ENCODE results near the gene HCRTR1. TPM values are rescaled to one million over a fixed set of nuclear protein-coding genes. Genes with fewer than 3 reads are reported as not detected.

The HCRTR1 gene
- polyA plus RNA-seq, 1 of the 3 experiments (the other 2 are of a cell fraction) = 0.03 TPM

GRCh38 chr1:31632649-31633048 is 15.2 kb downstream of the HCRTR1 start:
- Histone ChIP-seq H3K27ac (ENCODE audit: low read depth in 2 of 2, low read length in 1 of 2) (no peak overlapping the region), H3F3A (replicated peaks; ENCODE audit: insufficient read depth) (no peaks in the 10 kb centered on the region), H3K4me2 (no peak overlapping the region), H3K4me1 (ENCODE audit: control insufficient read depth in 1 of 2, insufficient read depth in 2 of 2, low read depth in 1 of 2, low read length in 1 of 2) (peaks cover 0 to 39% of the 10 kb centered on the region in 2 experiments; a peak in 3 of 4 replicates), H3K4me3 (ENCODE audit: low read depth in 2 of 2, low read length in 1 of 2) (no peak overlapping the region), H3K79me2 (ENCODE audit: insufficient read depth) (peaks cover 34% of the 10 kb centered on the region), H3K9me3 (no peaks in the 10 kb centered on the region), H3K36me3 (replicated peaks in 1 of 2; ENCODE audit: control insufficient read depth in 1 of 2, insufficient read depth in 2 of 2, low read length in 1 of 2) (peaks cover 8 to 52% of the 10 kb centered on the region in 2 experiments), H4K20me1 (ENCODE audit: insufficient read depth) (peaks cover 27% of the 10 kb centered on the region), H3K9ac (no peak overlapping the region), H2AFZ (ENCODE audit: low read depth) (no peak overlapping the region), H3K9me2 (no peaks in the 10 kb centered on the region), H3K27me3 (ENCODE audit: insufficient read depth) (no peaks in the 10 kb centered on the region)
- CTCF ChIA-PET = interaction anchor here (0.7 to 2.3 kb wide), 7 partner anchors 9 to 65 kb away, joined by 3 to 10 read pairs (median 3); partner anchors contain the start of genes HCRTR1 and PEF1
- no peak for DNase-seq
- 100% methylated on average over 2 of the region's 3 CpGs for WGBS (ENCODE audit: low lambda C conversion rate)
- POLR2A ChIA-PET = no interaction called here
- no peak for TF ChIP-seq SIN3A (IDR thresholded peaks at IDR 0.05; ENCODE audit: borderline replicate concordance, low read depth, low read length)
- TF ChIP-seq MEF2A (IDR thresholded peaks at IDR 0.05; ENCODE audit: borderline replicate concordance, low read depth) = no peak
- no peak for TF ChIP-seq CTCF (IDR thresholded peaks at IDR 0.05)
- no peak for TF ChIP-seq POLR2AphosphoS5 (IDR thresholded peaks at IDR 0.05; ENCODE audit: low read depth, low read length)
- no peak for TF ChIP-seq SMC3 (IDR thresholded peaks at IDR 0.05; ENCODE audit: low read depth, low read length)
- TF ChIP-seq FOSL2 (IDR thresholded peaks at IDR 0.05; ENCODE audit: borderline replicate concordance, low read depth) = no peak
- no peak for TF ChIP-seq RFX5 (IDR thresholded peaks at IDR 0.05; ENCODE audit: low read length)
- no peak for TF ChIP-seq USF1 (IDR thresholded peaks at IDR 0.05; ENCODE audit: borderline replicate concordance, low read depth)
- TF ChIP-seq MXI1 (IDR thresholded peaks at IDR 0.05; ENCODE audit: low read depth, low read length) = no peak
- TF ChIP-seq, protein P1, sequence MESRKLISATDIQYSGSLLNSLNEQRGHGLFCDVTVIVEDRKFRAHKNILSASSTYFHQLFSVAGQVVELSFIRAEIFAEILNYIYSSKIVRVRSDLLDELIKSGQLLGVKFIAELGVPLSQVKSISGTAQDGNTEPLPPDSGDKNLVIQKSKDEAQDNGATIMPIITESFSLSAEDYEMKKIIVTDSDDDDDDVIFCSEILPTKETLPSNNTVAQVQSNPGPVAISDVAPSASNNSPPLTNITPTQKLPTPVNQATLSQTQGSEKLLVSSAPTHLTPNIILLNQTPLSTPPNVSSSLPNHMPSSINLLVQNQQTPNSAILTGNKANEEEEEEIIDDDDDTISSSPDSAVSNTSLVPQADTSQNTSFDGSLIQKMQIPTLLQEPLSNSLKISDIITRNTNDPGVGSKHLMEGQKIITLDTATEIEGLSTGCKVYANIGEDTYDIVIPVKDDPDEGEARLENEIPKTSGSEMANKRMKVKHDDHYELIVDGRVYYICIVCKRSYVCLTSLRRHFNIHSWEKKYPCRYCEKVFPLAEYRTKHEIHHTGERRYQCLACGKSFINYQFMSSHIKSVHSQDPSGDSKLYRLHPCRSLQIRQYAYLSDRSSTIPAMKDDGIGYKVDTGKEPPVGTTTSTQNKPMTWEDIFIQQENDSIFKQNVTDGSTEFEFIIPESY (IDR thresholded peaks at IDR 0.05; ENCODE audit: borderline replicate concordance, low read depth) = no peak

- TF ChIP-seq CTCF (IDR thresholded peaks at IDR 0.05) (peak; percentile 53), SIN3A (IDR thresholded peaks at IDR 0.05; ENCODE audit: borderline replicate concordance, low read depth, low read length) (no peak)
- Histone ChIP-seq H3K36me3 (replicated peaks in 1 of 2; ENCODE audit: control insufficient read depth in 1 of 2, insufficient read depth in 2 of 2, low read length in 1 of 2) (peaks cover 8 to 52% of the 10 kb centered on the region in 2 experiments), H3K27me3 (ENCODE audit: insufficient read depth) (no peaks in the 10 kb centered on the region), H3F3A (replicated peaks; ENCODE audit: insufficient read depth) (no peaks in the 10 kb centered on the region), H3K27ac (ENCODE audit: low read depth in 2 of 2, low read length in 1 of 2) (no peak overlapping the region), H4K20me1 (ENCODE audit: insufficient read depth) (peaks cover 28% of the 10 kb centered on the region), H3K9ac (no peak overlapping the region), H3K4me1 (ENCODE audit: control insufficient read depth in 1 of 2, insufficient read depth in 2 of 2, low read depth in 1 of 2, low read length in 1 of 2) (peaks cover 0 to 38% of the 10 kb centered on the region in 2 experiments; a peak in 3 of 4 replicates), H3K4me2 (no peak overlapping the region), H3K79me2 (ENCODE audit: insufficient read depth) (peaks cover 38% of the 10 kb centered on the region), H3K9me2 (no peaks in the 10 kb centered on the region), H3K4me3 (ENCODE audit: low read depth in 2 of 2, low read length in 1 of 2) (no peak overlapping the region), H3K9me3 (no peaks in the 10 kb centered on the region), H2AFZ (ENCODE audit: low read depth) (no peak overlapping the region)
- no peak for DNase-seq
- WGBS (ENCODE audit: low lambda C conversion rate) = 79% methylated on average over 4 of the region's 4 CpGs
- ChIA-PET CTCF (interaction anchor here (0.7 to 2.3 kb wide), 7 partner anchors 9 to 64 kb away, joined by 3 to 10 read pairs (median 3); partner anchors contain the start of genes HCRTR1 and PEF1), POLR2A (no interaction called here)
These were observed 15.6 kb downstream of the HCRTR1 start for GRCh38 chr1:31633117-31633516.
